PC-9 (cell line): ENCODE data around the gene TRPC4. TPM values are rescaled to one million over a fixed set of nuclear protein-coding genes. Genes with fewer than 3 reads are reported as not detected.

Experiments
- BruUV-seq: library from RNA; stranded (reverse); fragments of 400-500 nt; replicated peaks from 2 replicates; lab custom pipeline; 2021; lab: Mats Ljungman, UMichigan
- CTCF ChIA-PET: fragments of 300-600 bp; sonication (Branson Sonifier 250); formaldehyde crosslinking; loops from one replicate; lab custom pipeline; 2022; ENCODE audit warnings: antibody characterized with exemption; lab: Charles Lee
- POLR2A ChIA-PET: fragments of 300-600 bp; sonication (Branson Sonifier 250); formaldehyde crosslinking; loops from one replicate; lab custom pipeline; 2022; ENCODE audit warnings: antibody characterized with exemption; ENCODE audit not compliant: unreplicated experiment; lab: Charles Lee
- DNase-seq, 2 experiments: peaks; one replicate each; pipeline versions ENCODE4 v3.0.0 to v3.0.0-alpha.2; 2015 to 2022; ENCODE audit warnings: mixed read lengths in 1 of 2
- H2AFZ ChIP-seq: fragments of 200-600 bp; sonication (generic); 2 replicates; pipeline ENCODE4 v1.8.1; 2017; ENCODE audit warnings: antibody characterized with exemption
- H3F3A ChIP-seq: fragments of 200-600 bp; sonication (generic); 2 replicates; pipeline ENCODE4 v1.8.1; 2017; ENCODE audit warnings: antibody characterized with exemption, mild to moderate bottlenecking, low read depth; ENCODE audit not compliant: insufficient read depth
- H3K27ac ChIP-seq: fragments of 200-600 bp; sonication (generic); 2 replicates; pipeline ENCODE4 v1.6.1; 2016; ENCODE audit warnings: mixed run types
- H3K27me3 ChIP-seq: fragments of 200-600 bp; sonication (generic); 2 replicates; pipeline ENCODE4 v1.6.1; 2016; ENCODE audit warnings: low read depth, mixed run types; ENCODE audit not compliant: insufficient read depth
- H3K36me3 ChIP-seq: fragments of 200-600 bp; sonication (generic); 2 replicates; pipeline ENCODE4 v1.6.1; 2016; ENCODE audit warnings: low read depth, mixed run types
- H3K4me1 ChIP-seq: fragments of 200-600 bp; sonication (generic); replicated peaks from 2 replicates; pipeline ENCODE4 v1.6.1; 2016; ENCODE audit warnings: mixed run types; ENCODE audit not compliant: insufficient read depth
- H3K4me2 ChIP-seq: fragments of 200-600 bp; sonication (generic); 2 replicates; pipeline ENCODE4 v1.6.1; 2017; ENCODE audit warnings: mixed run types
- H3K4me3 ChIP-seq: fragments of 200-600 bp; sonication (generic); 2 replicates; pipeline ENCODE4 v1.6.1; 2016; ENCODE audit warnings: mixed run types
- H3K79me2 ChIP-seq: fragments of 200-600 bp; sonication (generic); 2 replicates; pipeline ENCODE4 v1.6.1; 2017; ENCODE audit warnings: low read depth, mixed run types
- H3K9me2 ChIP-seq: fragments of 200-600 bp; sonication (generic); 2 replicates; pipeline ENCODE4 v1.8.1; 2017; ENCODE audit warnings: mild to moderate bottlenecking; ENCODE audit not compliant: insufficient read depth
- H3K9me3 ChIP-seq: fragments of 200-600 bp; sonication (generic); 2 replicates; pipeline ENCODE4 v1.8.1; 2016; ENCODE audit warnings: low read depth; ENCODE audit not compliant: insufficient read depth
- H4K20me1 ChIP-seq: fragments of 200-600 bp; sonication (generic); 2 replicates; pipeline ENCODE4 v1.8.1; 2017; ENCODE audit not compliant: insufficient read depth
- CTCF ChIP-seq: fragments of 200-600 bp; sonication (generic); conservative IDR thresholded peaks from 2 replicates; pipeline ENCODE4 v1.6.1; 2017; ENCODE audit warnings: mixed run types, antibody characterized with exemption, mild to moderate bottlenecking, moderate library complexity
- EZH2 ChIP-seq: fragments of 200-600 bp; sonication (generic); IDR thresholded peaks from 2 replicates; pipeline ENCODE4 v1.8.0; 2017; ENCODE audit warnings: antibody characterized with exemption, low read depth
- intact Hi-C: fragments of 100-400 bp; cut with micrococcal nuclease; formaldehyde crosslinking; loops from one replicate; pipeline ENCODE4 v1.10.0; 2022; ENCODE audit not compliant: unreplicated experiment
- total RNA-seq: library from RNA; stranded (reverse); gene quantifications from 2 replicates; pipeline ENCODE4 v1.2.3, GENCODE V29; 2021

Gene TRPC4
- total RNA-seq, 1 experiment from 2014 or later, result 1.7 TPM

GRCh38 chr13:37795326-37795725, 74.2 kb downstream of the TRPC4 start:
- H2AFZ ChIP-seq, result no peak overlapping the region
- DNase-seq, result no peak
- no peaks in the 10 kb centered on the region for H3K4me1 ChIP-seq
- no peak overlapping the region for H3K4me2 ChIP-seq
- H4K20me1 ChIP-seq, result no peaks in the 10 kb centered on the region
- BruUV-seq, result no TSS peak
- intact Hi-C loops, result no loop called here
- no peak overlapping the region for H3K27ac ChIP-seq
- H3K27me3 ChIP-seq, result no peaks in the 10 kb centered on the region
- no peaks in the 10 kb centered on the region for H3K79me2 ChIP-seq
- no peaks in the 10 kb centered on the region for H3K9me2 ChIP-seq
- TF ChIP-seq CTCF (no peak), EZH2 (no peak)
- H3K4me3 ChIP-seq, result no peak overlapping the region
- no peaks in the 10 kb centered on the region for H3F3A ChIP-seq
- no peaks in the 10 kb centered on the region for H3K9me3 ChIP-seq
- ChIA-PET POLR2A (interaction anchor here (0.7 kb wide), 1 partner anchor 17 kb away, joined by 3 read pairs; no protein-coding TSS in a partner anchor), CTCF (no interaction called here)
- H3K36me3 ChIP-seq, result no peaks in the 10 kb centered on the region

GRCh38 chr13:37791699-37792098, 77.9 kb downstream of the TRPC4 start:
- POLR2A ChIA-PET, result no interaction called here
- no peak for DNase-seq
- H3K27me3 ChIP-seq, result no peaks in the 10 kb centered on the region
- no TSS peak for BruUV-seq
- no peaks in the 10 kb centered on the region for H3K4me1 ChIP-seq
- H3K4me3 ChIP-seq, result no peak overlapping the region
- no peaks in the 10 kb centered on the region for H3F3A ChIP-seq
- peak overlapping the region; percentile 33; the same call in 1 of the 2 replicates for H2AFZ ChIP-seq
- no peaks in the 10 kb centered on the region for H3K79me2 ChIP-seq
- H3K9me3 ChIP-seq, result no peaks in the 10 kb centered on the region
- H4K20me1 ChIP-seq, result no peaks in the 10 kb centered on the region
- intact Hi-C loops, result no loop called here
- no peaks in the 10 kb centered on the region for H3K9me2 ChIP-seq
- H3K27ac ChIP-seq, result no peak overlapping the region
- TF ChIP-seq CTCF (no peak), EZH2 (no peak)
- H3K36me3 ChIP-seq, result no peaks in the 10 kb centered on the region
- H3K4me2 ChIP-seq, result no peak overlapping the region
- CTCF ChIA-PET, result no interaction called here

- no peak for DNase-seq
- Histone ChIP-seq H3K4me3 (no peak overlapping the region), H3K4me1 (no peaks in the 10 kb centered on the region), H4K20me1 (no peaks in the 10 kb centered on the region), H3K9me3 (no peaks in the 10 kb centered on the region), H3K27ac (no peak overlapping the region), H2AFZ (no peak overlapping the region), H3K36me3 (no peaks in the 10 kb centered on the region), H3F3A (no peaks in the 10 kb centered on the region), H3K9me2 (no peaks in the 10 kb centered on the region), H3K4me2 (no peak overlapping the region), H3K27me3 (no peaks in the 10 kb centered on the region), H3K79me2 (no peaks in the 10 kb centered on the region)
- ChIA-PET POLR2A (no interaction called here), CTCF (no interaction called here)
- no TSS peak for BruUV-seq
- TF ChIP-seq EZH2 (no peak), CTCF (no peak)
- intact Hi-C loops, result no loop called here
Measured at GRCh38 chr13:37788346-37788745, 81.2 kb downstream of the TRPC4 start.
